Sigmoid colon (tissue), 3 donors: ENCODE measurements around the gene PFKL.

ENCODE experiments used
- POLR2A ChIP-seq, 2 donors: fragments of 450-650 bp; IDR thresholded peaks; one replicate each; pipeline ENCODE4 v1.6.1; 2016; ENCODE audit warnings: antibody characterized with exemption in 2 of 2, mild to moderate bottlenecking in 2 of 2, moderate library complexity in 2 of 2
- TF ChIP-seq, protein P1 (sequence below), 4 experiments: fragments of 450-650 bp in 3 of 4; fragments of 200-600 bp in 1 of 4; IDR thresholded peaks; one replicate each; pipeline ENCODE4 v1.5.1; 2016 to 2019; ENCODE audit warnings: antibody characterized with exemption in 4 of 4, mild to moderate bottlenecking in 3 of 4, moderate library complexity in 2 of 4

DNA sequence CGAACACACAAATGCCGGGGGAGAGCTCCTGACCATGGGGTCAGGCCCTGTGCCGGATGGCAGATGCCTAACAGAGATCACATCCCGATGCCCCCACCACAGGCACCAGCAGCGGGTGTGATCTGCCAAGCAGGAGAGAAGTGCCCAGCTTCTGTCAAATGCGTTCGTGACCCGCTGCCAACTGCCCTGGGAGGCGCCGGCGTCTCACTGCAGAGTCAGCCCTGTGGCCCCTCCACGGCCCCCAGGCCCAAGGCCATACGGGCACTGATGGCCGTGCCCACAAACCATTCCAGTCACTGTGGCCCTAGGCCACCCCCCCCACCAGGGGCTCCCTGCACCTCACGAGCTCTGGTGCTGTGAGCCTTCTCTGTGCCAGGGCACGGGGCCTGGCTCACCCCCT, 31.4 kb downstream of the PFKL start:
- TF ChIP-seq POLR2A (IDR thresholded peaks at IDR 0.05) = no peak
- TF ChIP-seq, protein P1, sequence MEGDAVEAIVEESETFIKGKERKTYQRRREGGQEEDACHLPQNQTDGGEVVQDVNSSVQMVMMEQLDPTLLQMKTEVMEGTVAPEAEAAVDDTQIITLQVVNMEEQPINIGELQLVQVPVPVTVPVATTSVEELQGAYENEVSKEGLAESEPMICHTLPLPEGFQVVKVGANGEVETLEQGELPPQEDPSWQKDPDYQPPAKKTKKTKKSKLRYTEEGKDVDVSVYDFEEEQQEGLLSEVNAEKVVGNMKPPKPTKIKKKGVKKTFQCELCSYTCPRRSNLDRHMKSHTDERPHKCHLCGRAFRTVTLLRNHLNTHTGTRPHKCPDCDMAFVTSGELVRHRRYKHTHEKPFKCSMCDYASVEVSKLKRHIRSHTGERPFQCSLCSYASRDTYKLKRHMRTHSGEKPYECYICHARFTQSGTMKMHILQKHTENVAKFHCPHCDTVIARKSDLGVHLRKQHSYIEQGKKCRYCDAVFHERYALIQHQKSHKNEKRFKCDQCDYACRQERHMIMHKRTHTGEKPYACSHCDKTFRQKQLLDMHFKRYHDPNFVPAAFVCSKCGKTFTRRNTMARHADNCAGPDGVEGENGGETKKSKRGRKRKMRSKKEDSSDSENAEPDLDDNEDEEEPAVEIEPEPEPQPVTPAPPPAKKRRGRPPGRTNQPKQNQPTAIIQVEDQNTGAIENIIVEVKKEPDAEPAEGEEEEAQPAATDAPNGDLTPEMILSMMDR (IDR thresholded peaks at IDR 0.05) = no peak
